BE2C (cell line): ENCODE measurements around the gene GRID1. TPM values are rescaled to one million over a fixed set of nuclear protein-coding genes. Genes with fewer than 3 reads are reported as not detected.
A peak's percentile ranks its signal among the peaks of the same experiment; 100 is the strongest.

Experiments used
- DNase-seq: peaks from one replicate; pipeline ENCODE4 v3.0.0-alpha.2; 2020
- H3K27me3 ChIP-seq: fragments of 250-450 bp; sonication (Bioruptor Pico); 2 replicates; pipeline ENCODE4 v1.5.1; 2020; ENCODE audit warnings: mild to moderate bottlenecking
- H3K36me3 ChIP-seq: fragments of 250-450 bp; sonication (Bioruptor Pico); 2 replicates; pipeline ENCODE4 v1.5.1; 2020; ENCODE audit warnings: mild to moderate bottlenecking
- H3K4me1 ChIP-seq: fragments of 250-450 bp; sonication (Bioruptor Pico); 2 replicates; pipeline ENCODE4 v1.5.1; 2020
- H3K4me3 ChIP-seq: 2 replicates; pipeline ENCODE4 v1.5.1; 2011; ENCODE audit warnings: low read depth, low read length
- H3K9me3 ChIP-seq: fragments of 250-450 bp; sonication (Bioruptor Pico); 2 replicates; pipeline ENCODE4 v1.5.1; 2020
- polyA plus RNA-seq: library from polyadenylated mRNA; unstranded; fragments of >200 nt; gene quantifications from one replicate; pipeline ENCODE4 v1.2.1, GENCODE V29; 2012; ENCODE audit warnings: low read depth, missing spikeins; ENCODE audit not compliant: insufficient read length, insufficient read depth
- TF ChIP-seq, protein P1 (sequence below): IDR thresholded peaks from 2 replicates; pipeline ENCODE4 v1.5.1; 2012; ENCODE audit warnings: mild to moderate bottlenecking, low read depth, low read length

Gene GRID1
- 55.8 TPM for polyA plus RNA-seq

GRCh38 chr10:86366033-86366901, at the start of gene GRID1:
GRID1 (minus strand) TSS chr10:86366795.
- peak; percentile 80 for DNase-seq
- H3K27me3 ChIP-seq = peaks cover 6% of the 10 kb centered on the region
- TF ChIP-seq, protein P1, sequence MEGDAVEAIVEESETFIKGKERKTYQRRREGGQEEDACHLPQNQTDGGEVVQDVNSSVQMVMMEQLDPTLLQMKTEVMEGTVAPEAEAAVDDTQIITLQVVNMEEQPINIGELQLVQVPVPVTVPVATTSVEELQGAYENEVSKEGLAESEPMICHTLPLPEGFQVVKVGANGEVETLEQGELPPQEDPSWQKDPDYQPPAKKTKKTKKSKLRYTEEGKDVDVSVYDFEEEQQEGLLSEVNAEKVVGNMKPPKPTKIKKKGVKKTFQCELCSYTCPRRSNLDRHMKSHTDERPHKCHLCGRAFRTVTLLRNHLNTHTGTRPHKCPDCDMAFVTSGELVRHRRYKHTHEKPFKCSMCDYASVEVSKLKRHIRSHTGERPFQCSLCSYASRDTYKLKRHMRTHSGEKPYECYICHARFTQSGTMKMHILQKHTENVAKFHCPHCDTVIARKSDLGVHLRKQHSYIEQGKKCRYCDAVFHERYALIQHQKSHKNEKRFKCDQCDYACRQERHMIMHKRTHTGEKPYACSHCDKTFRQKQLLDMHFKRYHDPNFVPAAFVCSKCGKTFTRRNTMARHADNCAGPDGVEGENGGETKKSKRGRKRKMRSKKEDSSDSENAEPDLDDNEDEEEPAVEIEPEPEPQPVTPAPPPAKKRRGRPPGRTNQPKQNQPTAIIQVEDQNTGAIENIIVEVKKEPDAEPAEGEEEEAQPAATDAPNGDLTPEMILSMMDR = no peak

GRCh38 chr10:86415583-86415982, 49.0 kb upstream of the GRID1 start:
- no peak overlapping the region for H3K4me3 ChIP-seq
- TF ChIP-seq, protein P1 = no peak
- no peak for DNase-seq
- no peaks in the 10 kb centered on the region for H3K9me3 ChIP-seq
- H3K4me1 ChIP-seq = no peaks in the 10 kb centered on the region
- peaks cover 4% of the 10 kb centered on the region; the same call in 1 of the 2 replicates for H3K27me3 ChIP-seq
- no peaks in the 10 kb centered on the region for H3K36me3 ChIP-seq

More at GRCh38 chr10:86366033-86366901, at the start of gene GRID1:
- Histone ChIP-seq H3K36me3 (peaks cover 24% of the 10 kb centered on the region), H3K4me3 (peak within 1 kb of the TSS; percentile 89), H3K9me3 (peaks cover 3% of the 10 kb centered on the region; the same call in 1 of the 2 replicates), H3K4me1 (peaks cover 21% of the 10 kb centered on the region)

DNA sequence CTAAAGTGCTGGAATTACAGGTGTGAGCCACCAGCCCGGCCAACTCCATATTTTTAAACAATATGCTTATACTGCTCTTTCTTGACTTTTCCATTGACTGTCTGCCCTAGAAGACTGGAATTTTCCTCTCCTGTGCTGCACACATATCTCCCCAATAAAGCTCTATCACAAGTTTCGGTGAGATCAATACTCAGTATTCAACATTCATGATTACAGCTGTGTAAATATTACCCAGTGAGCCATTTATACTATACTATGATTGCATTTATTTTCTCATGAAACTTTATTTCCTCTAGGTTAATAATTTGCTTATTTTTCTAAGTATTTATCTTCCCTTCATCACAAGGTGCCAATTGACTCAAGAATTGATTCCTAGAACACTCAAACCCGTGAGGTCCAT, 48.5 kb upstream of the GRID1 start:
- Histone ChIP-seq H3K9me3 (no peaks in the 10 kb centered on the region), H3K27me3 (peaks cover 4% of the 10 kb centered on the region; the same call in 1 of the 2 replicates), H3K4me3 (no peak overlapping the region), H3K36me3 (no peaks in the 10 kb centered on the region), H3K4me1 (no peaks in the 10 kb centered on the region)
- DNase-seq = no peak
- TF ChIP-seq, protein P1 = no peak

GRCh38 chr10:86413046-86413728, 46.6 kb upstream of the GRID1 start:
- Histone ChIP-seq H3K27me3 (peaks cover 4% of the 10 kb centered on the region; the same call in 1 of the 2 replicates), H3K4me3 (no peak overlapping the region), H3K9me3 (no peaks in the 10 kb centered on the region), H3K4me1 (no peaks in the 10 kb centered on the region), H3K36me3 (no peaks in the 10 kb centered on the region)
- no peak for DNase-seq
- TF ChIP-seq, protein P1 = no peak

DNA sequence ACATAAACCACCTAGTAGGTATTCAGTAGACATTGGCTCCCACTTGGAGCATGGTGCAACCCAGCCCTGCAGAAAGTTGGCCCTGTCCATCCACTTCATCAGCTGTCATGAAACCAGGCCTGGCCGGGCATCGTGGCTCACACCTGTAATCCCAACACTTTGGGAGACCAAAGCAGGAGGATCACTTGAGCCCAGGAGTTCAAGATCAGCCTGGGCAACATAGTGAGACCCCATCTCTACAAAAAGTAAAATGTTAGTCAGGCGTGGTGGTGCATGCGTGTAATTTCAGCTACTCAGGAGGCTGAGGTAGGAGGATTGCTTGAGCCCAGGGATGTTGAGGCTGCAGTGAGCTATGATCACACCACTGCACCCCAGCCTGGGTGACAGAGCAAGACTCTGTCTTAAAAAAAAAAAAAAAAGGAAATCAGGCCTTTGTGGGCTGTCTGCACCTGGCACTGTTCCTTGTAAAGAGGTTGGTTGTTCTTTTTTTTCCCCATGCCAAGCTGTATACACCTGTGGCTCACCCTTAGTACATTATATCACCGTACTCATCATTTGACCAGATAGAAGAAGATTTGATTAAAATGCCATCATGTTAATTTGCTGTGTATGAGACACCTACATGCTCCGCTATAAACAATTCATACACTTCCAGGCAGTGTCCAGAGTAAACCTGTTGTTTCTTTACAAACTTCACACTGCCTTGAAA, 45.4 kb upstream of the GRID1 start:
- Histone ChIP-seq H3K9me3 (no peaks in the 10 kb centered on the region), H3K36me3 (no peaks in the 10 kb centered on the region), H3K4me3 (no peak overlapping the region), H3K27me3 (peaks cover 4% of the 10 kb centered on the region; the same call in 1 of the 2 replicates), H3K4me1 (no peaks in the 10 kb centered on the region)
- no peak for DNase-seq
- TF ChIP-seq, protein P1 = no peak
